Measurements from ENCODE around the gene PNMA8A.
A peak's percentile ranks its signal among the peaks of the same experiment; 100 is the strongest.

Gene PNMA8A, protein sequence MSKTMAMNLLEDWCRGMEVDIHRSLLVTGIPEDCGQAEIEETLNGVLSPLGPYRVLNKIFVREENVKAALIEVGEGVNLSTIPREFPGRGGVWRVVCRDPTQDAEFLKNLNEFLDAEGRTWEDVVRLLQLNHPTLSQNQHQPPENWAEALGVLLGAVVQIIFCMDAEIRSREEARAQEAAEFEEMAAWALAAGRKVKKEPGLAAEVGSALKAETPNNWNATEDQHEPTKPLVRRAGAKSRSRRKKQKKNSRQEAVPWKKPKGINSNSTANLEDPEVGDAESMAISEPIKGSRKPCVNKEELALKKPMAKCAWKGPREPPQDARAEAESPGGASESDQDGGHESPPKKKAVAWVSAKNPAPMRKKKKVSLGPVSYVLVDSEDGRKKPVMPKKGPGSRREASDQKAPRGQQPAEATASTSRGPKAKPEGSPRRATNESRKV

DNA sequence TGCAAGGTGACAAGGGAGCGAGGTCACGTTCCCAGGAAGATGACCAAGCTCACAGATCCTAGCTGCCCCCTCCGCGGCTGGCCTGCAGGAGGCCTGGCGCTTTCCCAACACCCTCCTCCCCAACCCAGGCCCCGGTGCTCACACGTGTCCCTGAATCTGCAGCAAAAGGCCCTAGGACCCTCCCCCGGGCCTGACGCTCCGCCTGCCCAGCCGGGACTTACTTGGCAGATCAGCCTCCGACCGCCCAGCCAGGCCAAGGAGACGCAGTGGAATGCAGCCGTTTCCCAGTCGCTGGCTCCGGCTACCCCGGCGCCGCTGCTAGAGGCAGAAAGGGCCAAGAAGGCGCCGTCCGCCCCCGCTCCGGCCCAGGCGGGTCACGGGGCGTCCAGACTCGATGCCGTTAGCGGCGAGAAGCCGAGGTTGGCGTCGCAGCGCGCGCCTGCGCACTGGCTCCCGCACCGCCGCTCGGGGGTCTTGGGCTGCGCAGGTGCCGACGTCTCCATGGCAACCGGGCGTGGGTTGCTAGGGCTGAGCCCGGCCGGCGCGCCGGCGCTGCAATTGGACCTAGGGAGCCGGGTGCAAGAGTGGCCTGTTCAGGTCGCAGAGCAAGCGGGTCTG, at the start of gene PNMA8A:
Gene PNMA8A (minus strand): TSS at position 448 of the 618 bp plus-strand sequence. CDS start 528 bp downstream, outside the sequence.
- no peak for TF ChIP-seq CTCF (IDR thresholded peaks at IDR 0.05; ENCODE audit: low read depth, low read length, missing control alignments)
- no peak within 1 kb of the TSS for H3K4me3 ChIP-seq (ENCODE audit: low read depth, low read length)
- no peak for DNase-seq (ENCODE audit: low read depth)

GRCh38 chr19:46520616-46521015, 49.3 kb upstream of the PNMA8A start:
- H3K4me3 ChIP-seq (ENCODE audit: low read depth, low read length) = no peak overlapping the region
- no peak for TF ChIP-seq CTCF (IDR thresholded peaks at IDR 0.05; ENCODE audit: low read depth, low read length, missing control alignments)
- DNase-seq (ENCODE audit: low read depth) = no peak

GRCh38 chr19:46517471-46517870, 46.1 kb upstream of the PNMA8A start:
- no peak for DNase-seq (ENCODE audit: low read depth)
- no peak overlapping the region for H3K4me3 ChIP-seq (ENCODE audit: low read depth, low read length)

GRCh38 chr19:46515879-46516350, 44.6 kb upstream of the PNMA8A start:
- DNase-seq (ENCODE audit: low read depth) = no peak
- no peak overlapping the region for H3K4me3 ChIP-seq (ENCODE audit: low read depth, low read length)
- TF ChIP-seq CTCF (IDR thresholded peaks at IDR 0.05; ENCODE audit: low read depth, low read length, missing control alignments) = peak; percentile 68

More at GRCh38 chr19:46517471-46517870, 46.1 kb upstream of the PNMA8A start:
- TF ChIP-seq CTCF (IDR thresholded peaks at IDR 0.05; ENCODE audit: low read depth, low read length, missing control alignments) = no peak

DNA sequence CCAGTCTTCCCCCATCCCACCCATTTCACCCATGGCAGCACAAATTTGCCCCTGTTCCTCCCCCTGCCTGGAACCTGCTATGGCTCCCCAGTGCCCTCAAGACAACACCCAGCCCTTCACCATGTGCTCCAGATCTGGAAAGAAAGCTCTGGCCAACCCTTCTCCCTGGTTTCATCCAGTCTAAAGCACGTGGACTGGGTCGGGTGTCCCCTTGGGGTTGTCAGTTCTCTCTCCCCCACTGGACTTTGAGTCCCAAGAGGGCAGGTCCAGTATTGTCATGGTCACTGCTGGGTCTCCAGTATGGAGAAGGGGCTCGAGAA, 43.9 kb upstream of the PNMA8A start:
- TF ChIP-seq CTCF (IDR thresholded peaks at IDR 0.05; ENCODE audit: low read depth, low read length, missing control alignments) = no peak
- H3K4me3 ChIP-seq (ENCODE audit: low read depth, low read length) = no peak overlapping the region
- no peak for DNase-seq (ENCODE audit: low read depth)

- TF ChIP-seq CTCF (IDR thresholded peaks at IDR 0.05; ENCODE audit: low read depth, low read length, missing control alignments) = no peak
- no peak for DNase-seq (ENCODE audit: low read depth)
- H3K4me3 ChIP-seq (ENCODE audit: low read depth, low read length) = no peak overlapping the region
These were observed 43.4 kb upstream of the PNMA8A start for GRCh38 chr19:46514589-46515289.

Data from GM12864 (cell line).